T-helper 1 cell treated with Interleukin-12 subunit alpha and Interleukin-12 subunit beta and Interleukin-4 antibody, amounts not matched to agents 30 ng/mL and 1 ng/mL, for 36 hours (primary cell): ENCODE measurements around the gene TNFSF18. TPM values are rescaled to one million over a fixed set of nuclear protein-coding genes. Genes with fewer than 3 reads are reported as not detected.

ENCODE experiments used
- intact Hi-C: fragments of 100-400 bp; cut with micrococcal nuclease; formaldehyde crosslinking; loops from one replicate; pipeline ENCODE4 v1.15.1; 2024
- total RNA-seq: library from RNA; stranded (reverse); gene quantifications from 2 replicates; pipeline ENCODE4 v1.2.3, GENCODE V29; 2022

TNFSF18 gene
- total RNA-seq, 1 donor from 2014 or later, result not detected

DNA sequence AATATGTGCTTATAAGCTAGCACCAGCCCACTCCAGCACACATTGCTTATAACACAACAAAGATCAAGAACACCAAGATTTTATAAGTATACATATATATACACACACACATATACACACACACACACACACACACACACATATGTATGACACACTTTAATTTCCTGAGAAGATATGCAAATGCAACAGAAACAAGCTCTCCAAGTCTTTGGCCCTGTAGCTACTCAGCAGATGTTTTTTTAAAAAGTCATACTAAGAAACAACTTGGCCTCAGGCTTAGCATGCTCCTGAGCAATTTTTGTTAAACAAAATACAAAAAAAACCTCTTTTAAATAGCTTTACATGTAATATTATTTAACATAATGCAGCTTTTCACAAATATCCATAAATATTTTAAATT is 11.1 kb downstream of the TNFSF18 start:
- intact Hi-C loops, result no loop called here

GRCh38 chr1:173038875-173039554 is 11.7 kb downstream of the TNFSF18 start:
- intact Hi-C loops, result no loop called here

- intact Hi-C loops, result no loop called here
These were observed 26.2 kb downstream of the TNFSF18 start for GRCh38 chr1:173024543-173024942.

- intact Hi-C loops, result no loop called here
These were observed 27.4 kb downstream of the TNFSF18 start for GRCh38 chr1:173023343-173023742.

DNA sequence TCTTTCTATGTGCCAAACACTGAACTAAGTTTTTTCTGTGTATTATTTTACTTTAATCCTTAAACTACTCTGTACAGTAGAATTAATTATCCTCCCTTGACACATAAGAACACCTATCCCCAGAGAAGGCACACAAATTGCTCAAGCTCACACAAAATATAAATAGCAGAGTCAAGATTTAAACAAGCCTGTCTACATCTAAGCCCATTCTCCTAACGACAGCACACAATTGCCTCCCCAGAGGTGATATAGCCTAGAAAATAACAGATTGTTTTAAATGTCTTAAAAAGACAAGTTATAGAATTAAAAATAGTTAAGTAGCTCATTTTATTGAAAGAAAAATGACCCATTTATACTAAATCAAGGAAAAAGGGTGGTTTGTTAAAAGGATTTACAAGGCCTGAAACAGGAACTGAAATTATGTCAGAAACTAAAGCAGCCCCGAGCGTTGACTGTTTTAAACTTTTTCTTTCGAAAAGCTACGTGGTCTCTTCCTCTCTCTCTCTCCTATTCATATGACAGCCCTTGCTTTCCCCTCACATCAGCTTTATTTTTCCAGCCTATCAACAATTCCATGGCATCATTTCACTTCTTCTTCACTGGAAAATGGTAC is 30.5 kb downstream of the TNFSF18 start:
- intact Hi-C loops, result no loop called here

- intact Hi-C loops, result no loop called here
These were observed 32.9 kb downstream of the TNFSF18 start for GRCh38 chr1:173017792-173018191.

GRCh38 chr1:173016419-173016818 is 34.3 kb downstream of the TNFSF18 start:
- intact Hi-C loops, result no loop called here

- intact Hi-C loops, result no loop called here
These were observed 35.1 kb downstream of the TNFSF18 start for GRCh38 chr1:173015629-173016028.

- intact Hi-C loops, result no loop called here
These were observed 36.6 kb downstream of the TNFSF18 start for GRCh38 chr1:173014160-173014559.

DNA sequence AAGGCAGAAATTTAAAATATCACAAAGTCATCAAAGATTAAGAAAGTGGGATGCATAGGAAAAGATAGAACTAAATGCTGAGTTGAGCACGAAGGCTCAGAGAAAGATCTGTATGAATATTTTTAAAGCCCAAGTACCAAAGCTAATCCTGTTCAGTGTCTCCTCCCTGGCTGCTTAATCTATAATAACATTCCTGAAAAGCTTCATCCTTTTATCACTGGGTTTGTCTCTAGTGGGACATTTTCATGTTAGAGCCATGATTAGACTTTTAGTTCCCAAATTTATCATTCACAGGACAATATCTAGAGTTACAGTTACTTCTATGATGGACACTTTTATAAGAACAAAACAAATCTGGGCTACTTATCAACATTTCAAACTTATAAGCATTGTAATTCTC is 38.6 kb downstream of the TNFSF18 start:
- intact Hi-C loops, result no loop called here

- intact Hi-C loops, result no loop called here
These were observed 41.1 kb downstream of the TNFSF18 start for GRCh38 chr1:173009597-173009996.

DNA sequence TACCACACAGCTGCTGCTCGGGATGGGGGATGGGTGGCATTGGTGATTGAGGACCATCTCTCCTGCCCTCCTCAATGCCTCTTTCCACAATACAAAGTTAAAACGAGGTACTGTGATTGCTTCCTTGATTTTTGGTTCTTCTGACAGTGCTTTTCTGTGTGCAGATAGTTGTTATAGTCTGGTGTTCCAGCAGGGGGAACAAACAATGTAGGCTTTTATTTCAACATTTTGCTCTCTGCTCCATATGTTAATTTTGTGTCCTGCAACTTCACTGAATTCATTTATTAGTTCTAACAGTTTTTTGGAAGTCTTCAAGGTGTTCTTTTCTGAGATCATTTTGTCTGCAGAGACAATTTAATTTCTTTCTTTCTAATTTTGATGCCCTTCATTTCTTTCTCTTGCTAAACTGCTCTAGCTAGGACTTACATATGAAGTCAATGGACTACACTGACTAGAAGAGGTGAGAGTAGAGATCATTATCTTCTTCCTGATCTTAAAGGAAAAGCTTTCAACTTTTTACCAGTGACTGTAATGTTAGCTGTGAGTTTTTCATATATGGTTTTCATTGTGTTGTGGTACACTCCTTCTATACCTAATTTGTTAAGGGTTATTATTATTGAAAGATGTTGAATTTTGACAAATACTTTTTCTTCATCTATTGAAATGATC is 45.4 kb downstream of the TNFSF18 start:
- intact Hi-C loops, result no loop called here

- intact Hi-C loops, result no loop called here
These were observed 47.6 kb downstream of the TNFSF18 start for GRCh38 chr1:173002891-173003838.

DNA sequence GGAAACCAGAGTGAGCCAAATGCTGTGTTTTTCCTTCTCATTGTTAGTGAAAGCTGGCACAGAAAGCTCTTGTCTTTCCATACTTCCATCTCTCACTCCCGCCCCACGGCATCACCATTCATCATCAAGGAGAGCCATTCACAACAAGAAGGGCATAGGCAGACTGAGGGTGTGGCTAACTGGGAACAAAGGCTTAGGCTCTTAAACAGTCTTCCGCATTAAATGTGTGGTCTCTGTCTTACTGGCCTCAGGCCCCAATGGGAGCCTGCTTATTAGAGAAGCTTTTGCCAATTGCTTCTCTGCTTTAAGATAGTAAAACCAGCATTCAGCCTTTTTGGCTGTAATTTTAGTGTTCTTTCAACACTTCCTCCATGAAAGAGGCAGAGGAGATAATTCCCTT is 51.4 kb downstream of the TNFSF18 start:
- intact Hi-C loops, result no loop called here

GRCh38 chr1:172997941-172998361 is 52.8 kb downstream of the TNFSF18 start:
- intact Hi-C loops, result no loop called here

DNA sequence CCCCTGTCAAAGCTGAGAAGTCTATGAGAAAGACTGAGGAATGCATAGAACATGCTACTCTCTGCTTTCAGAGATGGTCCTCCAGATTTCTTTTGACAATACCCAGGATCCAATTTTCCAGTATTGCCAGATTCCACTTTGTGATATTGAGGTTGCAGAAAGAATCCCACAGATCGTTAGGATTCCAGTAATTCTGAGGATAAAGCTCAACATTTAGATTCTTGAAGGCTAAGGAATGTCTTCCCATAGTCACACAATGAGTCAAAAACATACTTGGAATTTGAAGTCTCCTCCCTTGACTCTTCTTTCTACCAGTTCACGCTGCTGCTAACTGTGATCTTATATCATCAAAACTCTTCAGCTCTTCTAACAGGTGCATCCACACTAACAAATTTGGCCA is 57.1 kb downstream of the TNFSF18 start:
- intact Hi-C loops, result no loop called here

GRCh38 chr1:172991674-172992400 is 58.9 kb downstream of the TNFSF18 start:
- intact Hi-C loops, result no loop called here

DNA sequence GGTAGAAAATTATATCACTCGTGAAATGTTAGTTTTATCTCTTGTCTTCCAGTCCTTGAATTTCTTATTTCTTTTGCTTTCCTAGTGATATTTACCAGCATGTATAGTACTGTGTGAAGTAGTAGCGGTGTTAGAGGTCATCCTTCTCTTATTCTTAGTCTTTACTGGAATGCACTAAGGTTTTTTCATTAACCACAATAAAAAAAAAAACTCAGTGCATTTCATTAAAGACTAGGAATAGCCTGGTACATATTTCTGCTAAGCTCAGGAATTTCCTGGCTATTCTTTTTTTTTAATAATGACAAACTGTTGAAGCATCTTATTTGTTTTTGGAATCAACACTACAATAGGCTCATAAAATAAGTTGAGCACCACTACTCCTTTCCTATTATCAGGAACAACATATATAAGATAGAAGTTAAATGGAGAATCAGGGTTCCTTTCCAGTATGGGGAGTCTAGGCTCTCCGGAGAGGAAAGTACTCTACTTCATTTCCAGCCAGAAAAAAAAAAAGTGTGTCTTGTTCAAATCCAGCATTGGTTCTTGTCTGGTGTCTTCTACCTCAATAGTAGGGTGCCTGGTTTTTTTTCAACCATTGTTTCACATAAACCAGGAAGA is 60.0 kb downstream of the TNFSF18 start:
- intact Hi-C loops, result no loop called here
